Tibial artery (tissue), 4 donors: ENCODE data around the gene THAP8.

Experiments
- DNase-seq, 2 donors: peaks; one replicate each; pipeline ENCODE4 v3.0.0-alpha.2; 2019
- H3K27ac ChIP-seq, 2 donors: fragments of 200-600 bp; sonication (generic) in 1 of 2; 1 replicate in 1 of 2; 2 replicates in 1 of 2; pipeline ENCODE4 v1.5.1; 2018 to 2019; ENCODE audit warnings: mild to moderate bottlenecking in 1 of 2
- H3K27me3 ChIP-seq, 2 donors: fragments of 200-600 bp; sonication (generic) in 1 of 2; one replicate each; pipeline versions ENCODE4 v1.5.1 to v1.6.0; 2016 to 2019
- H3K36me3 ChIP-seq, 3 donors: fragments of 200-600 bp; sonication (generic) in 2 of 3; one replicate each; pipeline ENCODE4 v1.5.1; 2016 to 2019; ENCODE audit warnings: mild to moderate bottlenecking in 2 of 3
- H3K4me1 ChIP-seq, 4 donors: fragments of 200-600 bp; sonication (generic) in 2 of 4; 1 replicate in 3 of 4; 2 replicates in 1 of 4; pipeline ENCODE4 v1.5.1; 2016 to 2019
- H3K4me3 ChIP-seq, 2 donors: fragments of 200-600 bp; sonication (generic) in 1 of 2; 1 replicate in 1 of 2; 2 replicates in 1 of 2; pipeline ENCODE4 v1.5.1; 2018 to 2019; ENCODE audit warnings: mild to moderate bottlenecking in 2 of 2
- H3K9me3 ChIP-seq, 3 donors: fragments of 200-600 bp; sonication (generic) in 1 of 3; one replicate each; pipeline ENCODE4 v1.5.1; 2016 to 2019
- intact Hi-C: fragments of 100-400 bp; cut with DNase I; formaldehyde crosslinking; loops from one replicate; pipeline ENCODE4 v1.15.0; 2023; ENCODE audit warnings: low total_unique reads
- TF ChIP-seq, protein P1 (sequence below), 2 experiments: fragments of 200-600 bp in 1 of 2; fragments of 450-650 bp in 1 of 2; IDR thresholded peaks; one replicate each; pipeline ENCODE4 v1.5.1; 2017 to 2019; ENCODE audit warnings: antibody characterized with exemption in 2 of 2, mild to moderate bottlenecking in 1 of 2, moderate library complexity in 1 of 2

The THAP8 gene

DNA sequence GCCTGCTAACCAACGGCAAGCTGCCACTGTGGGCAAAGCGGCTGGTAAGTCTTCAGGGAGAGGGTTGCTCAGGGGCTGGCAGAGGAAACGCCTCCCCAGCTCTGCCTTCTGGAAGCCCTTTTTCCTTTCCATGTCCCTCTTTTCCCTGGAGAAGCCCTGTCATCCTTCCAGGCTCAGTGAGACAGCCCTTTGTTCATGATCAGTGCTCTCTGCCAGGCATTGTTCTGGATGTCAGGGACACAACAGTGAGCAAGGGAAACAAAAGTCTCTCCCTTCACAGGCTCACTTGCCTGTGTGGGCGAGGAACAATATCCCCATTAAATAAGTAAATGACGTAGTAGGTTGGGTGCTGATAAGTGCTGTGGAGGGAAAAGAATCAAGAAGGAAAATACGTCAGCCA is 43.0 kb upstream of the THAP8 start:
- TF ChIP-seq, protein P1, sequence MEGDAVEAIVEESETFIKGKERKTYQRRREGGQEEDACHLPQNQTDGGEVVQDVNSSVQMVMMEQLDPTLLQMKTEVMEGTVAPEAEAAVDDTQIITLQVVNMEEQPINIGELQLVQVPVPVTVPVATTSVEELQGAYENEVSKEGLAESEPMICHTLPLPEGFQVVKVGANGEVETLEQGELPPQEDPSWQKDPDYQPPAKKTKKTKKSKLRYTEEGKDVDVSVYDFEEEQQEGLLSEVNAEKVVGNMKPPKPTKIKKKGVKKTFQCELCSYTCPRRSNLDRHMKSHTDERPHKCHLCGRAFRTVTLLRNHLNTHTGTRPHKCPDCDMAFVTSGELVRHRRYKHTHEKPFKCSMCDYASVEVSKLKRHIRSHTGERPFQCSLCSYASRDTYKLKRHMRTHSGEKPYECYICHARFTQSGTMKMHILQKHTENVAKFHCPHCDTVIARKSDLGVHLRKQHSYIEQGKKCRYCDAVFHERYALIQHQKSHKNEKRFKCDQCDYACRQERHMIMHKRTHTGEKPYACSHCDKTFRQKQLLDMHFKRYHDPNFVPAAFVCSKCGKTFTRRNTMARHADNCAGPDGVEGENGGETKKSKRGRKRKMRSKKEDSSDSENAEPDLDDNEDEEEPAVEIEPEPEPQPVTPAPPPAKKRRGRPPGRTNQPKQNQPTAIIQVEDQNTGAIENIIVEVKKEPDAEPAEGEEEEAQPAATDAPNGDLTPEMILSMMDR (IDR thresholded peaks at IDR 0.05): no peak
- no peak for DNase-seq
- intact Hi-C loops: no loop called here
- H3K4me1 ChIP-seq: no peaks in the 10 kb centered on the region
- H3K4me3 ChIP-seq: no peak overlapping the region
- H3K27ac ChIP-seq: no peak overlapping the region
- H3K36me3 ChIP-seq: no peaks in the 10 kb centered on the region
- no peaks in the 10 kb centered on the region for H3K9me3 ChIP-seq
- H3K27me3 ChIP-seq: no peaks in the 10 kb centered on the region

DNA sequence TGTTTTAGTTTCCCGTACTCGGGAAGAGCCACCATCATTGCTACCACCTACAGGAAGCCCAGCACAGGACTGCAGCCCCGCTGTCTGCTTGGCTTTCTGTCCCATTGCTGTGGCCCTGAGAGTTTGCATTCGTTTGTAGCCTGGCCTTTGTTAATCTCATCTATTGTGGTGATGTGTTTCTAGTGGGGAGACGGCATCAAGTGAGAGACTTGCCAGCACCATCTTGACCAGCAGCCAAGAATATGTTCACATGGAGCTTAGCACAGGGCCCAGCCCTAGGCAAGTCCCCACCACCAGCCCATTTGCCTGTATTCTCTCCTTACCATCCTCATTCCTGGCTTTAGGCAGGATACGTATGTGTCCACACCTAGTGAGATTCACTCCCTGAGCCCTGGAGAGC is 39.6 kb upstream of the THAP8 start:
- Histone ChIP-seq H3K4me1 (no peaks in the 10 kb centered on the region), H3K9me3 (no peaks in the 10 kb centered on the region), H3K27ac (no peak overlapping the region), H3K36me3 (no peaks in the 10 kb centered on the region), H3K27me3 (no peaks in the 10 kb centered on the region), H3K4me3 (no peak overlapping the region)
- DNase-seq: no peak
- intact Hi-C loops: no loop called here
- TF ChIP-seq, protein P1 (IDR thresholded peaks at IDR 0.05): no peak

DNA sequence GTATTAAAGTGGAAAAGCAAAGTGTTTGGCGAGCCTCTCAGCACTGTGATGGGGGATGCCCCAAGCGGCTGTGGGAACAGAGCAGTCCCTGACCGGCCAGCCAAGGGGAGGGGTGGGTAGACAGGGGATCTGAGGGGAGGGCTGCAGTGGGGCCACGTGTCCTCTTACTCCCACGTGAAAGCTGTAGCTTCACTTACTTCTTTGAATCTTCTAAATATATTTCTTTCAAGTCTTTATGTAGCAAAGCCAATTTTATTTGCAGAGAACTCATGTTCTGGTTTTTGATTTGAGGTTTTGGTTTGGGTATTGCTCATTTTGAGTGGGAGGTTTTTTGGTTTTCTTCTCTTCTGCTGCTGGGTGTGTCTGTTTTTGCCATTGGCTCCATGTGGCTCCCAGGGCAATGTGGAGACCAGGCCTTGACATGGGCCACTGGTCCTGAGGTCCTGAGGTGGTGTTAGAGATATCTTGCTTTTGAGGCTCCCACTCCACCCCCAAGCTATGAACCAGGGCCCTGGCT is 39.1 kb upstream of the THAP8 start:
- Histone ChIP-seq H3K27me3 (no peaks in the 10 kb centered on the region), H3K36me3 (no peaks in the 10 kb centered on the region), H3K4me3 (no peak overlapping the region), H3K27ac (no peak overlapping the region), H3K4me1 (no peaks in the 10 kb centered on the region), H3K9me3 (no peaks in the 10 kb centered on the region)
- intact Hi-C loops: no loop called here
- DNase-seq: no peak
- TF ChIP-seq, protein P1 (IDR thresholded peaks at IDR 0.05): no peak

DNA sequence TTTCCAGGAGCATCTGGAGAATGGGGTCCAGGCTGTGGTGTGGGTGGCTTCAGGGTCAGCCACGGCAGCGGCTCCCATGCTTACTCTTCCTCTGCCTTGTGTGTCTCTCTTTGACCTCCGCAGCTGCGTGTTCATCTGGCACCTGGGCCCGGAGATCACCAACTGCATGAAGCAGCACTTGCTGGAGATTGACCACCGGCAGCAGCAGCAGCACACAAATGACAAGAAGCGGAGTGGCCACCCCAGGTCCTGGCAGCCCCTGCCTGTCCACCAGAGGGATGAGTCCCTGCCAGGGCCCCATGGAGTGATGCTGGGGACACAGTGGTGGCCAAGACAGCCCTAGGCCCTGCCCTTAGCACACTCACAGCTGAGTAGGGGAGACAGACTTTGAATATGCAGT is 38.5 kb upstream of the THAP8 start:
- DNase-seq: no peak
- Histone ChIP-seq H3K36me3 (no peaks in the 10 kb centered on the region), H3K4me3 (no peak overlapping the region), H3K27me3 (no peaks in the 10 kb centered on the region), H3K27ac (no peak overlapping the region), H3K9me3 (no peaks in the 10 kb centered on the region), H3K4me1 (no peaks in the 10 kb centered on the region)
- TF ChIP-seq, protein P1 (IDR thresholded peaks at IDR 0.05): no peak
- intact Hi-C loops: no loop called here

DNA sequence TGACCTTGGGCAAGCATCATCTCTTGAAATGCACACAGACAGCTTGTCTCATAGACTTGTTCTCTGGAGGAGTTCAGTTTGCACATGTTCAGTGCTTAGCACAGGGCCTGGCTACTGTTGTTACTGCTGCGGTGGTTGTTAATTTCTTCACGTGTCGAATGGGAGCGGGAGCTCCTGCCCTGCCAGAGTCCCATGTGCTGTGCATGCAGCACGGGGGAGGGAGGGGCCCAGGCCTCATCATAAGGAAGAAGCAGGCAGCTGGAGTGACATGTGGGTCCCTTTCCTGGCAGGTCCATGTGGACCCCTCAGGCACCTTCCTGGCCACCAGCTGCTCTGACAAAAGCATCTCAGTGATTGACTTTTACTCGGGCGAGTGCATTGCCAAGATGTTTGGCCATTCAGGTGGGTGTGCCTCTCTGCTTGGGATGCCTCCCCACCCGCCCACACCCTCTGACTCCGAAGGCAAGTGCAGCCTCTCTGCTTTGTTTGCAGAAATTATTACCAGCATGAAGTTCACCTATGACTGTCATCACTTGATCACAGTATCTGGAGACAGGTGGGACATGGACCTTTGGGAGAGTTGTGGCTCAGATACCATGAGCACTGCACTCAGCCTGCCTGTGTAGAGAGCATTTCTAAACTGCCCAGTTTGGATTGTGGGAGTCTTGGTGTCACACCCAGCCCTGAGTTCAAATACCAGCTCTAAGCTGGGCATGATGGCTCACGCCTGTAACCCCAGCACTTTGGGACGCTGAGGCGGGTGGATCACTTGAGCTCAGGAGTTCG is 37.0 kb upstream of the THAP8 start:
- no peak overlapping the region for H3K27ac ChIP-seq
- H3K4me3 ChIP-seq: no peak overlapping the region
- intact Hi-C loops: no loop called here
- TF ChIP-seq, protein P1 (IDR thresholded peaks at IDR 0.05): no peak
- no peak for DNase-seq
- no peaks in the 10 kb centered on the region for H3K4me1 ChIP-seq
- H3K27me3 ChIP-seq: no peaks in the 10 kb centered on the region
- no peaks in the 10 kb centered on the region for H3K36me3 ChIP-seq
- H3K9me3 ChIP-seq: no peaks in the 10 kb centered on the region
